ENCODE results near the gene RPS6KB2. TPM values are rescaled to one million over a fixed set of nuclear protein-coding genes. Genes with fewer than 3 reads are reported as not detected.
A peak's percentile ranks its signal among the peaks of the same experiment; 100 is the strongest.
"Not testable (repeated sequence)": the region's sequence is repeated elsewhere in the genome, so short reads cannot be mapped to it uniquely, and the experiment has no call there.

Gene RPS6KB2
- polyA plus RNA-seq, 1 donor = 40.3 TPM

- Histone ChIP-seq H3K9me3 (ENCODE audit: control insufficient read depth, low read depth, low read length) (peaks cover 3% of the 10 kb centered on the region), H3K4me1 (ENCODE audit: control insufficient read depth, insufficient read depth, low read length) (peaks cover 19% of the 10 kb centered on the region), H3K4me3 (ENCODE audit: low read length) (peak within 1 kb of the TSS; percentile 96), H3K36me3 (ENCODE audit: control insufficient read depth, insufficient read depth, low read length) (no peaks in the 10 kb centered on the region), H3K27ac (ENCODE audit: low read length) (peak within 1 kb of the TSS; percentile 93), H3K27me3 (ENCODE audit: control insufficient read depth, insufficient read depth, low read length) (no peaks in the 10 kb centered on the region)
- DNase-seq = peak; percentile 92
- no CpG with 5 or more reads among the region's 76 CpGs for WGBS (ENCODE audit: insufficient coverage, low lambda C conversion rate)
These were observed 40.6 kb downstream of the RPS6KB2 start, which contains the start of gene TMEM134 for GRCh38 chr11:67468759-67469507. Gene TMEM134, minus strand, starts transcription at chr11:67469251. Its CDS starts 59 bp downstream, at chr11:67469192.

- no CpG with 5 or more reads among the region's 9 CpGs for WGBS (ENCODE audit: insufficient coverage, low lambda C conversion rate)
- Histone ChIP-seq H3K27ac (ENCODE audit: low read length) (peak overlapping the region; percentile 81), H3K36me3 (ENCODE audit: control insufficient read depth, insufficient read depth, low read length) (no peaks in the 10 kb centered on the region), H3K4me1 (ENCODE audit: control insufficient read depth, insufficient read depth, low read length) (peaks cover 14% of the 10 kb centered on the region), H3K4me3 (ENCODE audit: low read length) (peak overlapping the region; percentile 96), H3K9me3 (ENCODE audit: control insufficient read depth, low read depth, low read length) (no peaks in the 10 kb centered on the region), H3K27me3 (ENCODE audit: control insufficient read depth, insufficient read depth, low read length) (no peaks in the 10 kb centered on the region)
- no peak for DNase-seq
These were observed 41.2 kb downstream of the RPS6KB2 start for GRCh38 chr11:67469508-67469811.

GRCh38 chr11:67470337-67471002 is 42.2 kb downstream of the RPS6KB2 start:
- H3K4me3 ChIP-seq (ENCODE audit: low read length) = no peak overlapping the region
- H3K9me3 ChIP-seq (ENCODE audit: control insufficient read depth, low read depth, low read length) = no peaks in the 10 kb centered on the region
- H3K27me3 ChIP-seq (ENCODE audit: control insufficient read depth, insufficient read depth, low read length) = no peaks in the 10 kb centered on the region
- no peak for DNase-seq
- no peak overlapping the region for H3K27ac ChIP-seq (ENCODE audit: low read length)
- WGBS (ENCODE audit: insufficient coverage, low lambda C conversion rate) = 70% methylated on average over 4 of the region's 8 CpGs
- peaks cover 14% of the 10 kb centered on the region for H3K4me1 ChIP-seq (ENCODE audit: control insufficient read depth, insufficient read depth, low read length)
- no peaks in the 10 kb centered on the region for H3K36me3 ChIP-seq (ENCODE audit: control insufficient read depth, insufficient read depth, low read length)

- H3K27me3 ChIP-seq (ENCODE audit: control insufficient read depth, insufficient read depth, low read length) = no peaks in the 10 kb centered on the region
- no peak for DNase-seq
- H3K27ac ChIP-seq (ENCODE audit: low read length) = no peak overlapping the region
- H3K4me3 ChIP-seq (ENCODE audit: low read length) = no peak overlapping the region
- WGBS (ENCODE audit: insufficient coverage, low lambda C conversion rate) = no CpG with 5 or more reads among the region's 7 CpGs
- peaks cover 2% of the 10 kb centered on the region for H3K9me3 ChIP-seq (ENCODE audit: control insufficient read depth, low read depth, low read length)
- peaks cover 5% of the 10 kb centered on the region for H3K4me1 ChIP-seq (ENCODE audit: control insufficient read depth, insufficient read depth, low read length)
- H3K36me3 ChIP-seq (ENCODE audit: control insufficient read depth, insufficient read depth, low read length) = no peaks in the 10 kb centered on the region
These were observed 44.6 kb downstream of the RPS6KB2 start for GRCh38 chr11:67472882-67473281.

GRCh38 chr11:67476692-67477091 is 48.4 kb downstream of the RPS6KB2 start:
- not testable (repeated sequence) for H3K27me3 ChIP-seq (ENCODE audit: control insufficient read depth, insufficient read depth, low read length); H3K27ac ChIP-seq (ENCODE audit: low read length); H3K4me1 ChIP-seq (ENCODE audit: control insufficient read depth, insufficient read depth, low read length); H3K36me3 ChIP-seq (ENCODE audit: control insufficient read depth, insufficient read depth, low read length); H3K9me3 ChIP-seq (ENCODE audit: control insufficient read depth, low read depth, low read length); DNase-seq; H3K4me3 ChIP-seq (ENCODE audit: low read length)
- no CpG with 5 or more reads among the region's 10 CpGs for WGBS (ENCODE audit: insufficient coverage, low lambda C conversion rate)

GRCh38 chr11:67477344-67478050 is 49.2 kb downstream of the RPS6KB2 start:
- not testable (repeated sequence) for H3K4me1 ChIP-seq (ENCODE audit: control insufficient read depth, insufficient read depth, low read length); H3K9me3 ChIP-seq (ENCODE audit: control insufficient read depth, low read depth, low read length); H3K27ac ChIP-seq (ENCODE audit: low read length); H3K36me3 ChIP-seq (ENCODE audit: control insufficient read depth, insufficient read depth, low read length); DNase-seq; H3K4me3 ChIP-seq (ENCODE audit: low read length); H3K27me3 ChIP-seq (ENCODE audit: control insufficient read depth, insufficient read depth, low read length)
- no CpG with 5 or more reads among the region's 16 CpGs for WGBS (ENCODE audit: insufficient coverage, low lambda C conversion rate)

GRCh38 chr11:67482275-67482826 is 54.1 kb downstream of the RPS6KB2 start:
- Histone ChIP-seq H3K27ac (ENCODE audit: low read length) (peak overlapping the region; percentile 53), H3K27me3 (ENCODE audit: control insufficient read depth, insufficient read depth, low read length) (no peaks in the 10 kb centered on the region), H3K4me1 (ENCODE audit: control insufficient read depth, insufficient read depth, low read length) (peaks cover 11% of the 10 kb centered on the region), H3K9me3 (ENCODE audit: control insufficient read depth, low read depth, low read length) (peaks cover 4% of the 10 kb centered on the region), H3K36me3 (ENCODE audit: control insufficient read depth, insufficient read depth, low read length) (peaks cover 3% of the 10 kb centered on the region), H3K4me3 (ENCODE audit: low read length) (peak overlapping the region; percentile 49)
- no peak for DNase-seq
- WGBS (ENCODE audit: insufficient coverage, low lambda C conversion rate) = 30% methylated on average over 4 of the region's 19 CpGs

- peaks cover 11% of the 10 kb centered on the region for H3K4me1 ChIP-seq (ENCODE audit: control insufficient read depth, insufficient read depth, low read length)
- H3K27me3 ChIP-seq (ENCODE audit: control insufficient read depth, insufficient read depth, low read length) = no peaks in the 10 kb centered on the region
- H3K9me3 ChIP-seq (ENCODE audit: control insufficient read depth, low read depth, low read length) = peaks cover 4% of the 10 kb centered on the region
- H3K27ac ChIP-seq (ENCODE audit: low read length) = peak within 1 kb of the TSS; percentile 53
- DNase-seq = peak; percentile 98 to 99
- peaks cover 10% of the 10 kb centered on the region for H3K36me3 ChIP-seq (ENCODE audit: control insufficient read depth, insufficient read depth, low read length)
- WGBS (ENCODE audit: insufficient coverage, low lambda C conversion rate) = no CpG with 5 or more reads among the region's 60 CpGs
- peak within 1 kb of the TSS; percentile 49 for H3K4me3 ChIP-seq (ENCODE audit: low read length)
These were observed 54.8 kb downstream of the RPS6KB2 start, which contains the start of gene AIP for GRCh38 chr11:67482827-67483798. Gene AIP, plus strand, starts transcription at chr11:67483026. Its CDS starts 133 bp downstream, at chr11:67483159.

- H3K9me3 ChIP-seq (ENCODE audit: control insufficient read depth, low read depth, low read length) = peaks cover 4% of the 10 kb centered on the region
- peaks cover 11% of the 10 kb centered on the region for H3K4me1 ChIP-seq (ENCODE audit: control insufficient read depth, insufficient read depth, low read length)
- no peak overlapping the region for H3K27ac ChIP-seq (ENCODE audit: low read length)
- peaks cover 14% of the 10 kb centered on the region for H3K36me3 ChIP-seq (ENCODE audit: control insufficient read depth, insufficient read depth, low read length)
- H3K27me3 ChIP-seq (ENCODE audit: control insufficient read depth, insufficient read depth, low read length) = no peaks in the 10 kb centered on the region
- DNase-seq = no peak
- no peak overlapping the region for H3K4me3 ChIP-seq (ENCODE audit: low read length)
- WGBS (ENCODE audit: insufficient coverage, low lambda C conversion rate) = 93% methylated on average over 3 of the region's 16 CpGs
These were observed 55.8 kb downstream of the RPS6KB2 start for GRCh38 chr11:67483831-67484665.
